WERI-Rb-1 (cell line): ENCODE results near the gene DISC1.
"Not testable (repeated sequence)": the region's sequence is repeated elsewhere in the genome, so short reads cannot be mapped to it uniquely, and the experiment has no call there.

Source experiments
- DNase-seq: peaks from one replicate; pipeline ENCODE4 v3.0.0-alpha.2; 2020
- H3K27ac ChIP-seq: fragments of 250-450 bp; sonication (Bioruptor Pico); 2 replicates; pipeline ENCODE4 v1.5.1; 2020; ENCODE audit warnings: mild to moderate bottlenecking, moderate library complexity
- H3K27me3 ChIP-seq: fragments of 250-450 bp; sonication (Bioruptor Pico); 2 replicates; pipeline ENCODE4 v1.5.1; 2021; ENCODE audit warnings: mild to moderate bottlenecking, low read depth, moderate library complexity; ENCODE audit not compliant: insufficient read depth, severe bottlenecking
- H3K36me3 ChIP-seq: fragments of 250-450 bp; sonication (Bioruptor Pico); 2 replicates; pipeline ENCODE4 v1.5.1; 2020; ENCODE audit warnings: mild to moderate bottlenecking, moderate library complexity
- H3K4me3 ChIP-seq: 2 replicates; pipeline ENCODE4 v1.5.1; 2011; ENCODE audit warnings: low read depth, mild to moderate bottlenecking, control low read depth, low read length
- H3K9me3 ChIP-seq: fragments of 250-450 bp; sonication (Bioruptor Pico); 2 replicates; pipeline ENCODE4 v1.5.1; 2021; ENCODE audit warnings: mild to moderate bottlenecking, moderate library complexity; ENCODE audit not compliant: severe bottlenecking
- TF ChIP-seq, protein P1 (sequence below): IDR thresholded peaks from 2 replicates; pipeline ENCODE4 v1.5.1; 2011; ENCODE audit warnings: low read depth, mild to moderate bottlenecking, control low read depth, inconsistent platforms, low read length

Gene DISC1

GRCh38 chr1:231966983-231967382, 340.4 kb downstream of the DISC1 start:
- Histone ChIP-seq H3K9me3 (no peaks in the 10 kb centered on the region), H3K27me3 (no peaks in the 10 kb centered on the region), H3K27ac (no peak overlapping the region), H3K36me3 (no peaks in the 10 kb centered on the region), H3K4me3 (no peak overlapping the region)
- TF ChIP-seq, protein P1, sequence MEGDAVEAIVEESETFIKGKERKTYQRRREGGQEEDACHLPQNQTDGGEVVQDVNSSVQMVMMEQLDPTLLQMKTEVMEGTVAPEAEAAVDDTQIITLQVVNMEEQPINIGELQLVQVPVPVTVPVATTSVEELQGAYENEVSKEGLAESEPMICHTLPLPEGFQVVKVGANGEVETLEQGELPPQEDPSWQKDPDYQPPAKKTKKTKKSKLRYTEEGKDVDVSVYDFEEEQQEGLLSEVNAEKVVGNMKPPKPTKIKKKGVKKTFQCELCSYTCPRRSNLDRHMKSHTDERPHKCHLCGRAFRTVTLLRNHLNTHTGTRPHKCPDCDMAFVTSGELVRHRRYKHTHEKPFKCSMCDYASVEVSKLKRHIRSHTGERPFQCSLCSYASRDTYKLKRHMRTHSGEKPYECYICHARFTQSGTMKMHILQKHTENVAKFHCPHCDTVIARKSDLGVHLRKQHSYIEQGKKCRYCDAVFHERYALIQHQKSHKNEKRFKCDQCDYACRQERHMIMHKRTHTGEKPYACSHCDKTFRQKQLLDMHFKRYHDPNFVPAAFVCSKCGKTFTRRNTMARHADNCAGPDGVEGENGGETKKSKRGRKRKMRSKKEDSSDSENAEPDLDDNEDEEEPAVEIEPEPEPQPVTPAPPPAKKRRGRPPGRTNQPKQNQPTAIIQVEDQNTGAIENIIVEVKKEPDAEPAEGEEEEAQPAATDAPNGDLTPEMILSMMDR = peak; percentile 54
- no peak for DNase-seq

GRCh38 chr1:231969076-231969475, 342.5 kb downstream of the DISC1 start:
- TF ChIP-seq, protein P1 = no peak
- Histone ChIP-seq H3K27ac (no peak overlapping the region), H3K9me3 (no peaks in the 10 kb centered on the region), H3K36me3 (no peaks in the 10 kb centered on the region), H3K27me3 (no peaks in the 10 kb centered on the region), H3K4me3 (no peak overlapping the region)
- DNase-seq = no peak

DNA sequence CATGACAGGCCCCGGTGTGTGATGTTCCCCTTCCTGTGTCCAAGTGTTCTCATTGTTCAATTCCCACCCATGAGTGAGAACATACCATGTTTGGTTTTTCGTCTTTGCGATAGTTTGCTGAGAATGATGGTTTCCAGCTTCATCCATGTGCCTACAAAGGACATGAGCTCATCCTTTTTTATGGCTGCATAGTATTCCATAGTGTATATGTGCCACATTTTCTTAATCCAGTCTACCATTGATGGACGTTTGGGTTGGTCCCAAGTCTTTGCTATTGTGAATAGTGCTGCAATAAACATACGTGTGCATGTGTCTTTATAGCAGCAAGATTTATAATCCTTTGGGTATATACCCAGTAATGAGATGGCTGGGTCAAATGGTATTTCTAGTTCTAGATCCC, 343.2 kb downstream of the DISC1 start:
- DNase-seq, H3K27ac ChIP-seq, H3K4me3 ChIP-seq: not testable (repeated sequence)

DNA sequence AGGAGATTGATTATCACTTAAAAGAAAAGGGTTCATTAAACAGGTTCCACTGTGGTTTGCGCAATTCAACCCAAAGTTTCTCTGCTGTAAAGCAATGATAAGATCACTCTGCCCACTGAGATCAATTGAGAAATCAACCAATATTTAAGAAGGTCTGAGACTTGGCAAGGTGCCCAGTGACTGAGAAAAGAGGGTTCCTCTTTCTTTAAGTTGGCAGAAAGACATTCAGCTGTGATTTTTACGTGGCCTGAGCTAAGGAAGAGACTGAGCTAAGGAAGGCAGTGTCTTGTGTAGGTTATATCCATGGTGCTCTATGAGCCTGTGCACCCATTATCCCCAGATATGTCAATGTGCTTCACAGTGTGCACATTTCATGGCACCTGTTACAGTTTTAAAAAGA, 344.1 kb downstream of the DISC1 start:
- Histone ChIP-seq H3K36me3 (no peaks in the 10 kb centered on the region), H3K27me3 (no peaks in the 10 kb centered on the region), H3K4me3 (no peak overlapping the region), H3K27ac (no peak overlapping the region), H3K9me3 (no peaks in the 10 kb centered on the region)
- no peak for DNase-seq
- TF ChIP-seq, protein P1 = no peak

More for the DNA sequence above, 343.2 kb downstream of the DISC1 start:
- H3K9me3 ChIP-seq, H3K27me3 ChIP-seq, H3K36me3 ChIP-seq: not testable (repeated sequence)

GRCh38 chr1:231971397-231972110, 345.0 kb downstream of the DISC1 start:
- Histone ChIP-seq H3K27ac (no peak overlapping the region), H3K9me3 (no peaks in the 10 kb centered on the region), H3K4me3 (no peak overlapping the region), H3K36me3 (no peaks in the 10 kb centered on the region), H3K27me3 (no peaks in the 10 kb centered on the region)
- no peak for DNase-seq
- TF ChIP-seq, protein P1 = no peak

- no peaks in the 10 kb centered on the region for H3K36me3 ChIP-seq
- no peaks in the 10 kb centered on the region for H3K27me3 ChIP-seq
- peaks cover under 1% of the 10 kb centered on the region for H3K9me3 ChIP-seq
- H3K27ac ChIP-seq = no peak overlapping the region
- DNase-seq = no peak
- no peak overlapping the region for H3K4me3 ChIP-seq
- TF ChIP-seq, protein P1 = no peak
These were observed 345.5 kb downstream of the DISC1 start for GRCh38 chr1:231972111-231972445.
